IMR-90 (cell line): ENCODE data around the gene RAB5B. TPM values are rescaled to one million over a fixed set of nuclear protein-coding genes. Genes with fewer than 3 reads are reported as not detected.

Experiments
- ATAC-seq: fragments of 200-7000 bp; cut with Tn5 transposase; 2 replicates; pipeline ENCODE4 v1.9.1; 2020; ENCODE audit warnings: low read depth, mild to moderate bottlenecking, moderate library complexity
- BruUV-seq: library from RNA; stranded (reverse); fragments of 400-500 nt; replicated peaks from 2 replicates; lab custom pipeline; 2021; lab: Mats Ljungman, UMichigan
- CTCF ChIA-PET: fragments of 300-600 bp; formaldehyde crosslinking; extraction: SDS; loops from one replicate; lab custom pipeline; 2021; ENCODE audit warnings: antibody characterized with exemption; lab: Yijun Ruan, JAX
- POLR2A ChIA-PET: fragments of 300-600 bp; sonication (Branson Sonifier 250); formaldehyde crosslinking; loops from one replicate; lab custom pipeline; 2022; ENCODE audit warnings: antibody characterized with exemption; ENCODE audit not compliant: unreplicated experiment; lab: Charles Lee
- DNase-seq: peaks from one replicate; pipeline ENCODE4 v3.0.0; 2013
- H2AFZ ChIP-seq: replicated peaks from 2 replicates; pipeline ENCODE3; 2013; ENCODE audit warnings: low read length, mild to moderate bottlenecking; ENCODE audit not compliant: poor library complexity
- H2AK5ac ChIP-seq: 2 replicates; pipeline ENCODE4 v1.6.1; 2013; ENCODE audit warnings: low read depth, low read length, inconsistent platforms
- H2AK9ac ChIP-seq: replicated peaks from 2 replicates; pipeline ENCODE3; 2013; ENCODE audit warnings: mild to moderate bottlenecking, low read depth, low read length, moderate library complexity; ENCODE audit not compliant: poor library complexity
- H2BK120ac ChIP-seq: 2 replicates; pipeline ENCODE4 v1.6.1; 2013; ENCODE audit warnings: low read depth, low read length, inconsistent platforms
- H2BK15ac ChIP-seq: 3 replicates; pipeline ENCODE4 v1.6.1; 2013; ENCODE audit warnings: low read depth, low read length, inconsistent platforms
- H2BK20ac ChIP-seq: 2 replicates; pipeline ENCODE4 v1.6.1; 2013; ENCODE audit warnings: low read depth, mild to moderate bottlenecking, inconsistent platforms, low read length, moderate library complexity
- H2BK5ac ChIP-seq: 2 replicates; pipeline ENCODE4 v1.6.1; 2013; ENCODE audit warnings: mild to moderate bottlenecking, low read depth, low read length, inconsistent platforms; ENCODE audit not compliant: poor library complexity, severe bottlenecking
- H3K14ac ChIP-seq: replicated peaks from 2 replicates; pipeline ENCODE4 v1.6.1; 2013; ENCODE audit warnings: low read depth, low read length, inconsistent platforms
- H3K18ac ChIP-seq: 2 replicates; pipeline ENCODE4 v1.6.1; 2013; ENCODE audit warnings: low read depth, low read length, control low read depth
- H3K23ac ChIP-seq: 2 replicates; pipeline ENCODE4 v1.6.1; 2013; ENCODE audit warnings: low read depth, low read length, inconsistent platforms
- H3K27ac ChIP-seq: 2 replicates; pipeline ENCODE4 v1.5.1; 2013; ENCODE audit warnings: mild to moderate bottlenecking, control low read depth, low read length; ENCODE audit not compliant: insufficient read depth
- H3K27me3 ChIP-seq: 2 replicates; pipeline ENCODE4 v1.6.1; 2013; ENCODE audit warnings: low read length; ENCODE audit not compliant: control insufficient read depth, insufficient read depth
- H3K36me3 ChIP-seq: 2 replicates; pipeline ENCODE4 v1.6.1; 2013; ENCODE audit warnings: low read length, mixed read lengths; ENCODE audit not compliant: control insufficient read depth, insufficient read depth
- H3K4ac ChIP-seq: 2 replicates; pipeline ENCODE4 v1.6.1; 2013; ENCODE audit warnings: low read depth, low read length, inconsistent platforms
- H3K4me1 ChIP-seq: 2 replicates; pipeline ENCODE4 v1.6.1; 2013; ENCODE audit warnings: low read length, mixed read lengths; ENCODE audit not compliant: control insufficient read depth, insufficient read depth
- H3K4me2 ChIP-seq: 2 replicates; pipeline ENCODE4 v1.6.1; 2013; ENCODE audit warnings: low read depth, mild to moderate bottlenecking, control low read depth, low read length, moderate library complexity
- H3K4me3 ChIP-seq: 2 replicates; pipeline ENCODE4 v1.5.1; 2013; ENCODE audit warnings: low read depth, mild to moderate bottlenecking, control low read depth, low read length, moderate library complexity; ENCODE audit not compliant: insufficient read depth
- H3K56ac ChIP-seq: 2 replicates; pipeline ENCODE4 v1.6.1; 2013; ENCODE audit warnings: low read length, inconsistent platforms; ENCODE audit not compliant: insufficient read depth; ENCODE audit errors: extremely low read depth
- H3K79me1 ChIP-seq, 2 experiments: 2 replicates each; pipeline ENCODE4 v1.6.1; 2013; ENCODE audit warnings: low read length in 2 of 2, inconsistent platforms in 1 of 2, low read depth in 1 of 2
- H3K9ac ChIP-seq: 2 replicates; pipeline ENCODE4 v1.6.1; 2013; ENCODE audit warnings: low read depth, low read length, control low read depth
- H3K9me1 ChIP-seq: 2 replicates; pipeline ENCODE4 v1.6.1; 2013; ENCODE audit warnings: low read length, inconsistent platforms; ENCODE audit not compliant: insufficient read depth
- H3K9me3 ChIP-seq: 2 replicates; pipeline ENCODE4 v1.6.1; 2013; ENCODE audit warnings: low read length; ENCODE audit not compliant: control insufficient read depth, insufficient read depth
- H4K20me1 ChIP-seq: 2 replicates; pipeline ENCODE4 v1.6.1; 2013; ENCODE audit warnings: low read length, inconsistent platforms; ENCODE audit not compliant: insufficient read depth
- H4K5ac ChIP-seq: 2 replicates; pipeline ENCODE4 v1.6.1; 2013; ENCODE audit warnings: mild to moderate bottlenecking, low read depth, low read length, control low read depth
- H4K8ac ChIP-seq, 2 experiments: 2 replicates each; pipeline ENCODE4 v1.6.1; 2013; ENCODE audit warnings: low read depth in 2 of 2, low read length in 2 of 2, control low read depth in 1 of 2, inconsistent platforms in 1 of 2
- H4K91ac ChIP-seq: 2 replicates; pipeline ENCODE4 v1.6.1; 2013; ENCODE audit warnings: low read depth, low read length, inconsistent platforms; ENCODE audit not compliant: insufficient read depth
- BHLHE40 ChIP-seq: fragments of 150-350 bp; IDR thresholded peaks from 2 replicates; pipeline ENCODE4 v1.6.1; 2016; ENCODE audit warnings: mild to moderate bottlenecking, low read depth, low read length
- CEBPB ChIP-seq: IDR thresholded peaks from 2 replicates; pipeline ENCODE4 v1.6.1; 2012; ENCODE audit warnings: low read depth, low read length, improper control_type of control experiment
- CHD1 ChIP-seq: IDR thresholded peaks from 2 replicates; pipeline ENCODE4 v1.6.1; 2012; ENCODE audit warnings: low read depth, low read length, improper control_type of control experiment
- MAFK ChIP-seq: IDR thresholded peaks from 2 replicates; pipeline ENCODE4 v1.6.1; 2012; ENCODE audit warnings: low read depth, low read length, improper control_type of control experiment
- NFE2L2 ChIP-seq: fragments of 150-350 bp; IDR thresholded peaks from 2 replicates; pipeline ENCODE4 v1.6.1; 2016; ENCODE audit warnings: low read depth, mild to moderate bottlenecking, low read length
- RCOR1 ChIP-seq: IDR thresholded peaks from 2 replicates; pipeline ENCODE4 v1.6.1; 2012; ENCODE audit warnings: mild to moderate bottlenecking, low read length, improper control_type of control experiment; ENCODE audit not compliant: insufficient replicate concordance
- WGBS, 2 experiments: methylation state at CpG; one replicate each; pipeline versions ENCODE4 v1.1.5 to v1.1.7; 2013; ENCODE audit warnings: missing lambda C conversion rate in 2 of 2; ENCODE audit not compliant: insufficient read length in 1 of 2; ENCODE audit errors: extremely low coverage in 2 of 2; 5-methylcytosine and 5-hydroxymethylcytosine counted together
- dilution Hi-C: fragments of 300-500 bp; cut with HindIII; formaldehyde crosslinking; loops from one replicate; pipeline ENCODE4 v1.14.3; 2018; ENCODE audit warnings: low sequenced_read_pairs; ENCODE audit not compliant: unreplicated experiment
- in situ Hi-C: fragments of 300-500 bp; cut with MboI; formaldehyde crosslinking; loops from 3 replicates; pipeline ENCODE4 v1.14.3; 2019; ENCODE audit warnings: low sequenced_read_pairs, inconsistent platforms, mixed read lengths
- intact Hi-C: fragments of 100-400 bp; cut with micrococcal nuclease; formaldehyde crosslinking; loops from 2 replicates; pipeline ENCODE4 v1.10.0; 2022
- polyA plus RNA-seq, 3 experiments: library from polyadenylated mRNA; depleted of rRNA; stranded (reverse); fragments of >200 nt; gene quantifications; 2 replicates each; pipeline ENCODE4 v1.2.3, GENCODE V29; 2012; ENCODE audit warnings: low replicate concordance in 1 of 3
- total RNA-seq: library from RNA; depleted of rRNA; stranded (reverse); fragments of >200 nt; gene quantifications from 2 replicates; pipeline ENCODE4 v1.2.3, GENCODE V29; 2012
- TF ChIP-seq, protein P1 (sequence below): fragments of 150-350 bp; IDR thresholded peaks from 2 replicates; pipeline ENCODE4 v1.6.1; 2016; ENCODE audit warnings: low read depth, mild to moderate bottlenecking, low read length, moderate library complexity, borderline replicate concordance
- TF ChIP-seq, protein P2 (sequence below): conservative IDR thresholded peaks from 2 replicates; pipeline ENCODE4 v1.5.1; 2012; ENCODE audit warnings: mild to moderate bottlenecking, low read depth, low read length, improper control_type of control experiment

RAB5B gene
- total and polyA plus RNA-seq, 2 of the 4 experiments (the other 2 are of a cell fraction): 56.5 to 99.2 TPM

DNA sequence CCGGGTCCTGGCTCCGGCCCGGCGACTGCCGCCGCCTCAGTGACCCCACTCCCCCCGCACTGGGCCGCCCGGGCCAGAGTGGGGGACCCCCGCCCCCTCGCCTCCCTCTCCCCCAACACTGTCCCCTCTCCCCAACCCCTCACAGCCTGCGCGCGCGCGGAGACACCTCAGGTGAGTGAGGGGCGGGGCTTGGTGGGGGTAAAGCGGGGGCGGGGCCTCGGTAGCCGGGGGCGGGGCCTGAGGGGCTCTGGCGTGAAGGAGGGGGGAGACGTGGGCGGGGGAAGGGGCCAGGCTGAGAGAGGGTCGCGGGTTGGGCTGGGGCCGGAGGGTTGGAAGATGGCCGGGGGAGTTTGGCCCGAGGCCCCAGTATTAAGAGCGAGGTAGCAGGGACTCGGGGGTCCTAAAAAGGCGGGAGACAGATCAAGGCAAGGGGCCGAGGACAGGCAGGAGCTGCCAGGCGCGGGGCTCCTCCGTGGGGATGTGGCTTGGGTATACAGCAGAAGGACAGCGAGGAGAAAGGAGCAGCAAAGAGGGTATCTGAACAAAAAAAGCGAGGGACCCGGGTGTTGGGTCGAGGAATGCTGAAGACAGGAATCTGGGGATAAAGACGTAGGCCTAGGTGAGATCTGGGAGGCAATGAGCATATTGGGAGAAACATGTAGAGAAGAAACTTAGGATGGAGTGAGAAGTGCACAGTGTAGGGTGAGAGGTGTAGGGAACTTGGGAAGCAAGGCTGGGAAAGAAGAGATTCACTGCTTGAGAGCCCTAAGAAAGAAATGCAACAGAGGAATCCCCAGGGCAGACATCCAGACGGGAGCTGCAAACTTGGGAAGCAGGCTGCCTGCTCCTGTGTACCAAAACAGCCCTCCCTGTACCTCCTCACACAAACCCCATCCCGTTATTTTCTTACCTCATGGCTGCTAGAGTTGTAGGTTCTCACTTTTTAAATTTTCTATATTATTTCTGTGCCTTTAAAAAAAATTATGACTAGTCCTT lies 34.0 kb downstream of the RAB5B start:
- Histone ChIP-seq H2AK5ac (peak overlapping the region; percentile 15; the same call in 1 of the 2 replicates), H3K14ac (peak overlapping the region; percentile 45), H3K23ac (peak overlapping the region; percentile 77), H3K79me1 (peaks cover 3 to 12% of the 10 kb centered on the region in 2 experiments; a peak in 3 of 4 replicates), H3K4me1 (no peaks in the 10 kb centered on the region), H2BK5ac (peak overlapping the region; percentile 67), H2BK120ac (no peak overlapping the region), H3K9ac (peak overlapping the region; percentile 74), H4K8ac (peak overlapping the region; percentile 89 to 91), H2AK9ac (peak overlapping the region; percentile 82), H3K4ac (peak overlapping the region; percentile 35), H2AFZ (peak overlapping the region; percentile 93), H2BK20ac (no peak overlapping the region; the same call in 1 of the 2 replicates), H3K9me3 (no peaks in the 10 kb centered on the region), H3K27ac (peak overlapping the region; percentile 31), H3K18ac (peak overlapping the region; percentile 42; the same call in 1 of the 2 replicates), H4K91ac (peak overlapping the region; percentile 48; the same call in 1 of the 2 replicates), H3K56ac (peak overlapping the region; percentile 1), H4K5ac (peak overlapping the region; percentile 81), H3K36me3 (peaks cover 14% of the 10 kb centered on the region), H3K9me1 (peaks cover 13% of the 10 kb centered on the region), H4K20me1 (no peaks in the 10 kb centered on the region), H3K27me3 (no peaks in the 10 kb centered on the region), H3K4me2 (peak overlapping the region; percentile 92), H2BK15ac (no peak overlapping the region), H3K4me3 (peak overlapping the region; percentile 68)
- dilution Hi-C loops: no loop called here
- ATAC-seq (peak; percentile 88), DNase-seq (no peak)
- BruUV-seq: no TSS peak
- TF ChIP-seq, protein P1, sequence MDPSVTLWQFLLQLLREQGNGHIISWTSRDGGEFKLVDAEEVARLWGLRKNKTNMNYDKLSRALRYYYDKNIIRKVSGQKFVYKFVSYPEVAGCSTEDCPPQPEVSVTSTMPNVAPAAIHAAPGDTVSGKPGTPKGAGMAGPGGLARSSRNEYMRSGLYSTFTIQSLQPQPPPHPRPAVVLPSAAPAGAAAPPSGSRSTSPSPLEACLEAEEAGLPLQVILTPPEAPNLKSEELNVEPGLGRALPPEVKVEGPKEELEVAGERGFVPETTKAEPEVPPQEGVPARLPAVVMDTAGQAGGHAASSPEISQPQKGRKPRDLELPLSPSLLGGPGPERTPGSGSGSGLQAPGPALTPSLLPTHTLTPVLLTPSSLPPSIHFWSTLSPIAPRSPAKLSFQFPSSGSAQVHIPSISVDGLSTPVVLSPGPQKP: no peak
- TF ChIP-seq, protein P2, sequence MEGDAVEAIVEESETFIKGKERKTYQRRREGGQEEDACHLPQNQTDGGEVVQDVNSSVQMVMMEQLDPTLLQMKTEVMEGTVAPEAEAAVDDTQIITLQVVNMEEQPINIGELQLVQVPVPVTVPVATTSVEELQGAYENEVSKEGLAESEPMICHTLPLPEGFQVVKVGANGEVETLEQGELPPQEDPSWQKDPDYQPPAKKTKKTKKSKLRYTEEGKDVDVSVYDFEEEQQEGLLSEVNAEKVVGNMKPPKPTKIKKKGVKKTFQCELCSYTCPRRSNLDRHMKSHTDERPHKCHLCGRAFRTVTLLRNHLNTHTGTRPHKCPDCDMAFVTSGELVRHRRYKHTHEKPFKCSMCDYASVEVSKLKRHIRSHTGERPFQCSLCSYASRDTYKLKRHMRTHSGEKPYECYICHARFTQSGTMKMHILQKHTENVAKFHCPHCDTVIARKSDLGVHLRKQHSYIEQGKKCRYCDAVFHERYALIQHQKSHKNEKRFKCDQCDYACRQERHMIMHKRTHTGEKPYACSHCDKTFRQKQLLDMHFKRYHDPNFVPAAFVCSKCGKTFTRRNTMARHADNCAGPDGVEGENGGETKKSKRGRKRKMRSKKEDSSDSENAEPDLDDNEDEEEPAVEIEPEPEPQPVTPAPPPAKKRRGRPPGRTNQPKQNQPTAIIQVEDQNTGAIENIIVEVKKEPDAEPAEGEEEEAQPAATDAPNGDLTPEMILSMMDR: no peak
- TF ChIP-seq NFE2L2: no peak
- no peak for TF ChIP-seq CEBPB
- TF ChIP-seq MAFK: no peak
- TF ChIP-seq RCOR1: no peak
- no peak for TF ChIP-seq BHLHE40
- no peak for TF ChIP-seq CHD1
- intact Hi-C loops: no loop called here
- ChIA-PET POLR2A (no interaction called here), CTCF (no interaction called here)
- in situ Hi-C loops: no loop called here
- WGBS, 2 experiments: 0% methylated on average over 10 of the region's 44 CpGs; no CpG with 5 or more reads in 1 of the 2 experiments
